SK-N-MC (cell line): ENCODE data around the gene ZCCHC14.

Source experiments
- EZH2 ChIP-seq: fragments of 200-600 bp; sonication (generic); IDR thresholded peaks from one replicate; pipeline ENCODE4 v1.6.1; 2017; ENCODE audit warnings: antibody characterized with exemption
- POLR2AphosphoS5 ChIP-seq: IDR thresholded peaks from 2 replicates; pipeline ENCODE4 v1.6.1; 2012; ENCODE audit warnings: mild to moderate bottlenecking, low read depth, low read length, borderline replicate concordance

- TF ChIP-seq EZH2, result no peak
- no peak for TF ChIP-seq POLR2AphosphoS5
Observed at GRCh38 chr16:87369117-87369765, 123.6 kb downstream of the ZCCHC14 start.
